ENCODE results near the gene LTA4H. TPM values are rescaled to one million over a fixed set of nuclear protein-coding genes. Genes with fewer than 3 reads are reported as not detected.

The LTA4H gene
- total RNA-seq: 81.0 and 82.7 TPM in 2 replicates

GRCh38 chr12:96035283-96036236, at the start of gene LTA4H:
Gene LTA4H (minus strand): TSS chr12:96035587. CDS start chr12:96035519, 68 bp downstream.

DNA sequence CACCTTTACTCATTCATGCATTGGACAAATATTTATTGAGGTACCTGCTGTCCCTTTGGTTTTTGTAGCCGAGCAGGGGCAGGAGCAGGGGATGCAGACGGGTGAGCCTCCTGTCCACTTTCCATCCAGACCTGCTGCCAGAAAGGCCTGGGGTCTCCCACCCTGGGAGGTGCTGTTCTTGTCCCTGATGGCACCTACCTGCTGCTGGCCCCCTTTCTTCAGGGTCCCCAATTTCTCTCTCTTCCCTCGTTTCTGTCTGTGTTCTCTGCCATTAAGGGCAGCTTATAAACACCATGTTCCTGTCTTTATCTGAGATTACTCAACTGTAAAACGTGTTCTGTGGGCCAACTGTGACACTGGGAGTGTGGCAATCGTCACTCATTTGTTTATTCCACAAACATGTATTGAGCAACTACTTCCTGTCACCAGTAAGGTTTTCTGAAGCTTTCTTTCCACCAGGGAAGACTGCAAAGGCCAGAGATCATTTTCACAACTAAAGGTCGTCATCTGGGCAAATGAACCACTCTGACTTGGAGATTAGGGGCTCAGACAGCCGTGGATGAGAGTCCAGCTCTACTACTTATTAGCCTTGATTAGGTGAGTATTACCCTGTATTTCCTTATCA, 39.2 kb downstream of the LTA4H start, which contains the start of gene HAL:
Gene HAL, minus strand, starts transcription at position 311 of the 625 bp plus-strand sequence. CDS start 434 bp downstream, outside the sequence.

Other genes with a start within 250 kb of the LTA4H start
- gene NTN4, start 244.8 kb downstream of the LTA4H start, total RNA-seq: 288 and 387 TPM in 2 replicates
- gene SNRPF, start 176.6 kb downstream of the LTA4H start, total RNA-seq: 8.7 and 10.1 TPM in 2 replicates
- 0.10 TPM in 1 of 2 replicates, not detected in the other for gene CCDC38, start 93.0 kb downstream of the LTA4H start, total RNA-seq
- gene AMDHD1, start 92.3 kb downstream of the LTA4H start, total RNA-seq: 0.29 TPM in 1 of 2 replicates, not detected in the other
- 1.1 TPM in 1 of 2 replicates, not detected in the other for gene HAL, start 39.2 kb downstream of the LTA4H start, total RNA-seq
- 80.7 and 118 TPM in 2 replicates for gene ELK3, start 158.8 kb upstream of the LTA4H start, total RNA-seq